ENCODE results near the gene LINGO3. TPM values are rescaled to one million over a fixed set of nuclear protein-coding genes. Genes with fewer than 3 reads are reported as not detected.

The LINGO3 gene
- total RNA-seq, 1 donor from 2014 or later: not detected

GRCh38 chr19:2327773-2328400, 19.9 kb upstream of the LINGO3 start:
- no peak for DNase-seq (ENCODE audit: low spot score)

GRCh38 chr19:2326699-2327360, 18.9 kb upstream of the LINGO3 start:
- peaks cover 11% of the 10 kb centered on the region for H3K36me3 Mint-ChIP-seq (ENCODE audit: low read depth)
- no peaks in the 10 kb centered on the region for H3K27me3 Mint-ChIP-seq (ENCODE audit: low read depth)
- DNase-seq (ENCODE audit: low spot score): no peak
- TF ChIP-seq CTCF (IDR thresholded peaks at IDR 0.05): no peak
- peak overlapping the region; percentile 99 for H3K4me3 Mint-ChIP-seq (ENCODE audit: unreplicated experiment)
- H3K4me1 Mint-ChIP-seq (ENCODE audit: low read depth): peaks cover 47% of the 10 kb centered on the region
- no peaks in the 10 kb centered on the region for H3K9me3 Mint-ChIP-seq (ENCODE audit: low read depth)
- H3K27ac Mint-ChIP-seq (ENCODE audit: unreplicated experiment): peak overlapping the region; percentile 99

More at GRCh38 chr19:2327773-2328400, 19.9 kb upstream of the LINGO3 start:
- peaks cover 11% of the 10 kb centered on the region for H3K36me3 Mint-ChIP-seq (ENCODE audit: low read depth)
- H3K4me3 Mint-ChIP-seq (ENCODE audit: unreplicated experiment): peak overlapping the region; percentile 99
- no peaks in the 10 kb centered on the region for H3K9me3 Mint-ChIP-seq (ENCODE audit: low read depth)
- peaks cover 47% of the 10 kb centered on the region for H3K4me1 Mint-ChIP-seq (ENCODE audit: low read depth)
- H3K27ac Mint-ChIP-seq (ENCODE audit: unreplicated experiment): peak overlapping the region; percentile 99
- H3K27me3 Mint-ChIP-seq (ENCODE audit: low read depth): no peaks in the 10 kb centered on the region
- TF ChIP-seq CTCF (IDR thresholded peaks at IDR 0.05): no peak

- peaks cover 11% of the 10 kb centered on the region for H3K36me3 Mint-ChIP-seq (ENCODE audit: low read depth)
These were observed 17.5 kb upstream of the LINGO3 start for GRCh38 chr19:2325281-2326046.

GRCh38 chr19:2324220-2324948, 16.4 kb upstream of the LINGO3 start:
- Mint-ChIP-seq H3K36me3 (ENCODE audit: low read depth) (peaks cover 11% of the 10 kb centered on the region), H3K27me3 (ENCODE audit: low read depth) (no peaks in the 10 kb centered on the region), H3K4me3 (ENCODE audit: unreplicated experiment) (no peak overlapping the region), H3K27ac (ENCODE audit: unreplicated experiment) (no peak overlapping the region), H3K4me1 (ENCODE audit: low read depth) (peaks cover 28% of the 10 kb centered on the region), H3K9me3 (ENCODE audit: low read depth) (no peaks in the 10 kb centered on the region)
- no peak for DNase-seq (ENCODE audit: low spot score)
- TF ChIP-seq CTCF (IDR thresholded peaks at IDR 0.05): no peak

More at GRCh38 chr19:2325281-2326046, 17.5 kb upstream of the LINGO3 start:
- Mint-ChIP-seq H3K27ac (ENCODE audit: unreplicated experiment) (peak overlapping the region; percentile 5), H3K4me1 (ENCODE audit: low read depth) (peaks cover 38% of the 10 kb centered on the region), H3K9me3 (ENCODE audit: low read depth) (no peaks in the 10 kb centered on the region), H3K27me3 (ENCODE audit: low read depth) (no peaks in the 10 kb centered on the region), H3K4me3 (ENCODE audit: unreplicated experiment) (no peak overlapping the region)
- TF ChIP-seq CTCF (IDR thresholded peaks at IDR 0.05): no peak
- no peak for DNase-seq (ENCODE audit: low spot score)

GRCh38 chr19:2323707-2324106, 15.8 kb upstream of the LINGO3 start:
- no peak overlapping the region for H3K27ac Mint-ChIP-seq (ENCODE audit: unreplicated experiment)
- DNase-seq (ENCODE audit: low spot score): no peak
- H3K4me3 Mint-ChIP-seq (ENCODE audit: unreplicated experiment): no peak overlapping the region
- H3K9me3 Mint-ChIP-seq (ENCODE audit: low read depth): no peaks in the 10 kb centered on the region
- H3K4me1 Mint-ChIP-seq (ENCODE audit: low read depth): peaks cover 24% of the 10 kb centered on the region
- H3K36me3 Mint-ChIP-seq (ENCODE audit: low read depth): peaks cover 11% of the 10 kb centered on the region
- no peak for TF ChIP-seq CTCF (IDR thresholded peaks at IDR 0.05)
- H3K27me3 Mint-ChIP-seq (ENCODE audit: low read depth): no peaks in the 10 kb centered on the region

All from chondrocyte (in vitro differentiated cells).